ENCODE data around the gene ZEB2.

ZEB2 gene

DNA sequence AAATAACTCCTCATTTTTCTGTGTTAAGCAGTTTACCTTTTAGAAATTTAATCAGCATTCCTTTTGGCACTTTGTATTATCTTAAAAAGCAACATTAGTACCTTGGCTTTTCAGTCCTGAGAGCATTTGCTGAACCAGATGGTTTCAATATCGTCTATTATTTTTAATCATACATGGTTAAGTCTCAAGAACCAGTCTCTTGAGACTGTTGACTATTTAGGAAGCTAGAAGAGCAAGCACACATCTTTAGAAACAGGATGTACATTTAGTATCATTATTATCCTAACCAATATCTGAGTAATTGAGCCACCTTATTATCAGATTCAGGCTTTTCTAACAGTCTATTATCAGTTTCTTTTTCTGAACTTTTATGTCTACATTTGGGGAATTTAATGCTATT is 28.2 kb upstream of the ZEB2 start:
- DNase-seq (ENCODE audit: low read depth), result no peak
- TF ChIP-seq, protein P1, sequence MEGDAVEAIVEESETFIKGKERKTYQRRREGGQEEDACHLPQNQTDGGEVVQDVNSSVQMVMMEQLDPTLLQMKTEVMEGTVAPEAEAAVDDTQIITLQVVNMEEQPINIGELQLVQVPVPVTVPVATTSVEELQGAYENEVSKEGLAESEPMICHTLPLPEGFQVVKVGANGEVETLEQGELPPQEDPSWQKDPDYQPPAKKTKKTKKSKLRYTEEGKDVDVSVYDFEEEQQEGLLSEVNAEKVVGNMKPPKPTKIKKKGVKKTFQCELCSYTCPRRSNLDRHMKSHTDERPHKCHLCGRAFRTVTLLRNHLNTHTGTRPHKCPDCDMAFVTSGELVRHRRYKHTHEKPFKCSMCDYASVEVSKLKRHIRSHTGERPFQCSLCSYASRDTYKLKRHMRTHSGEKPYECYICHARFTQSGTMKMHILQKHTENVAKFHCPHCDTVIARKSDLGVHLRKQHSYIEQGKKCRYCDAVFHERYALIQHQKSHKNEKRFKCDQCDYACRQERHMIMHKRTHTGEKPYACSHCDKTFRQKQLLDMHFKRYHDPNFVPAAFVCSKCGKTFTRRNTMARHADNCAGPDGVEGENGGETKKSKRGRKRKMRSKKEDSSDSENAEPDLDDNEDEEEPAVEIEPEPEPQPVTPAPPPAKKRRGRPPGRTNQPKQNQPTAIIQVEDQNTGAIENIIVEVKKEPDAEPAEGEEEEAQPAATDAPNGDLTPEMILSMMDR (IDR thresholded peaks at IDR 0.05; ENCODE audit: insufficient read depth, low read depth, low read length, missing control alignments), result no peak
- no peak overlapping the region for H3K4me3 ChIP-seq (ENCODE audit: low read depth, low read length)

DNA sequence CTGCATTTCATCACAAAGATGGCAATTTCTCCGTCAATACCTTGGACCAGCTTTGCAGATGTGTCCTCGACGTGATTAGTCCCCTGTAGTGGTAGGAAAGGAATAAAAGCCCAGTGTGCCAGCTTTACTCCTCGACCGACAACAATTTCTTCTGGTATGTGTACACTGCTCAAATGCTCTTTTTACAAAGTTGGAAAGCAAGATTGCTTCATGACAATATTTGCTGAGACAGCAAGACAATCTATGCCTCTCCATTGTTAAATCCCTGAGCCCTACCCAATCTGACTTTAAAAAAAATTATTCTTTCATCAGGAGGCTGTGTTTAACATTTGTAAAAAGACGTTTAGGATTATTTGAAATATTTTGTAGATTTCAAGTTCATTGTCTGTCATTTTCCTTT is 27.6 kb upstream of the ZEB2 start:
- no peak for DNase-seq (ENCODE audit: low read depth)
- H3K4me3 ChIP-seq (ENCODE audit: low read depth, low read length), result no peak overlapping the region
- TF ChIP-seq, protein P1 (IDR thresholded peaks at IDR 0.05; ENCODE audit: insufficient read depth, low read depth, low read length, missing control alignments), result no peak

- TF ChIP-seq, protein P1 (IDR thresholded peaks at IDR 0.05; ENCODE audit: insufficient read depth, low read depth, low read length, missing control alignments), result no peak
- H3K4me3 ChIP-seq (ENCODE audit: low read depth, low read length), result no peak overlapping the region
- DNase-seq (ENCODE audit: low read depth), result no peak
These were observed 27.0 kb upstream of the ZEB2 start for GRCh38 chr2:144546933-144547332.

DNA sequence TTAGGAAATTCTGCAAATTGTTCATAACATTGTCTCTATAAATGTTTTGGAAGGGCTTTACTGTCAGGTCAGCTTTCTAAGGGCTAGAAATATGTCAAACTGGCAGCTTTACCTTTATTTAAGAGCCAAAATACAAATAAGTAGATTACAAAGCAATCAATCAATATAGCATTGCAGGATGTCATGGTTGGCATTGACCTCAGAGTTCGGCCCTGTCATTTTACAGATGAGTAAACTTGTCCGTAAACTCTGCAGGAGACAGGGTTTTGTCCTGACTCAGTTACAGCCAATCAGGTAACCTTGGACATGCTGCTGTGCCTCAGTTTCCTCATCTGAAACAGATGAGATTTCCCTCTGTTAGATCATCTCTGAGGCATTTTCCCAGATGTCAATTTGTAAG is 25.9 kb upstream of the ZEB2 start:
- TF ChIP-seq, protein P1 (IDR thresholded peaks at IDR 0.05; ENCODE audit: insufficient read depth, low read depth, low read length, missing control alignments), result no peak
- DNase-seq (ENCODE audit: low read depth), result no peak
- H3K4me3 ChIP-seq (ENCODE audit: low read depth, low read length), result no peak overlapping the region

- no peak overlapping the region for H3K4me3 ChIP-seq (ENCODE audit: low read depth, low read length)
- no peak for DNase-seq (ENCODE audit: low read depth)
- TF ChIP-seq, protein P1 (IDR thresholded peaks at IDR 0.05; ENCODE audit: insufficient read depth, low read depth, low read length, missing control alignments), result no peak
These were observed 24.1 kb upstream of the ZEB2 start for GRCh38 chr2:144544053-144544452.

DNA sequence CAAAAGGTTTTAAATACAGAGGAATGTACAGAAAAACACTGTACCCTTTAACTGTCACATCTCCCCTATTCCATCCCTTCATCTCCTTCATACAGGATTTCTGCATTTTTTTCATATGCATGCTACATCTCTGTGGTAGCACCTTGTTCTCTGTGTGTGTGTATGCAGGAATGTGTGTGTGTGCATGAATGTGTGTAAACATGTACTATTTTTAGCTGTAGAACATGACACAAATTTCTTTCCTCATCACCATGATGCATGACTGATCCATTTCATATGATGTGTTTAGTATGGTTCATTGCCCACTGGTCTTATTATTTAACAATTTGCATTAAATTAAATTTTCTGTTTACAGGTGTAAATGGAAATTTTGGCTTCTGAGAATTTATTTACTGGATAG is 21.5 kb upstream of the ZEB2 start:
- TF ChIP-seq, protein P1 (IDR thresholded peaks at IDR 0.05; ENCODE audit: insufficient read depth, low read depth, low read length, missing control alignments), result no peak

DNA sequence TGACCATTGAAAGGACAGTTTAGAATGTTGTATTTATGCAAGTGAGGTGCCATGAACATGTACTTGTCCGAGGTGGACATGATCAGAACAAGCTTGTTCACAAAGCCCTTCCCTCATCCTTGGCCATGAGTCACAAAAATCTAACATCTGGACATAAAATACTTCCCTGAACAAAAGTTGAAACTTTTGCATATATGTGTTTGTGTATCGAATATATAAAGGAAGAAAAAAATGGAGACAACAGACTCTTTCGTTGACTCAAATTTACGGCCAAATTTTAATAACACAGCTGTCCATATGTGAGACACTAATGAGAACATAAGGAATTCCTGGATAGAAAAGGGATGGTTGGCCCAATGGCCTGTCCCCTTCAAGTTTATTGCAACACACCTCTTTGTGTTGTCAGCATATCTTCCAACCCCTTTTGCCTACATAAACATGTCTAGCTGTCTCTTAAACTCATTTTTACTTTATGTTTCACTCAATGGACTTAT is 19.4 kb upstream of the ZEB2 start:
- TF ChIP-seq, protein P1 (IDR thresholded peaks at IDR 0.05; ENCODE audit: insufficient read depth, low read depth, low read length, missing control alignments), result no peak
- no peak overlapping the region for H3K4me3 ChIP-seq (ENCODE audit: low read depth, low read length)
- no peak for DNase-seq (ENCODE audit: low read depth)

More for the DNA sequence above, 21.5 kb upstream of the ZEB2 start:
- H3K4me3 ChIP-seq (ENCODE audit: low read depth, low read length), result no peak overlapping the region
- no peak for DNase-seq (ENCODE audit: low read depth)

All from GM12865 (cell line).